Measurements from ENCODE around the gene PTPRN2. TPM values are rescaled to one million over a fixed set of nuclear protein-coding genes. Genes with fewer than 3 reads are reported as not detected.

The PTPRN2 gene
- total RNA-seq, 1 donor from 2014 or later, result 15.4 TPM

- Mint-ChIP-seq H3K27ac (no peak overlapping the region), H3K4me1 (ENCODE audit: unreplicated experiment) (no peaks in the 10 kb centered on the region), H3K4me3 (no peak overlapping the region), H3K27me3 (no peaks in the 10 kb centered on the region), H3K9me3 (no peaks in the 10 kb centered on the region), H3K36me3 (no peaks in the 10 kb centered on the region)
- no peak for TF ChIP-seq CTCF (conservative IDR thresholded peaks at IDR 0.05)
- no peak for DNase-seq (ENCODE audit: extremely low spot score, unreplicated experiment)
Measured at GRCh38 chr7:157555944-157556641, 1031.5 kb downstream of the PTPRN2 start.

GRCh38 chr7:157555313-157555712 is 1032.3 kb downstream of the PTPRN2 start:
- DNase-seq (ENCODE audit: extremely low spot score, unreplicated experiment), result no peak
- H3K27me3 Mint-ChIP-seq, result no peaks in the 10 kb centered on the region
- no peak overlapping the region for H3K27ac Mint-ChIP-seq
- TF ChIP-seq CTCF (conservative IDR thresholded peaks at IDR 0.05), result no peak
- H3K4me3 Mint-ChIP-seq, result no peak overlapping the region
- H3K4me1 Mint-ChIP-seq (ENCODE audit: unreplicated experiment), result no peaks in the 10 kb centered on the region
- H3K9me3 Mint-ChIP-seq, result no peaks in the 10 kb centered on the region
- H3K36me3 Mint-ChIP-seq, result no peaks in the 10 kb centered on the region

GRCh38 chr7:157554393-157555238 is 1033.0 kb downstream of the PTPRN2 start:
- Mint-ChIP-seq H3K27me3 (no peaks in the 10 kb centered on the region), H3K4me1 (ENCODE audit: unreplicated experiment) (no peaks in the 10 kb centered on the region), H3K9me3 (no peaks in the 10 kb centered on the region), H3K27ac (no peak overlapping the region), H3K36me3 (no peaks in the 10 kb centered on the region), H3K4me3 (no peak overlapping the region)
- no peak for TF ChIP-seq CTCF (conservative IDR thresholded peaks at IDR 0.05)
- DNase-seq (ENCODE audit: extremely low spot score, unreplicated experiment), result no peak

- Mint-ChIP-seq H3K4me3 (no peak overlapping the region), H3K36me3 (no peaks in the 10 kb centered on the region), H3K27me3 (no peaks in the 10 kb centered on the region), H3K27ac (no peak overlapping the region), H3K9me3 (no peaks in the 10 kb centered on the region), H3K4me1 (ENCODE audit: unreplicated experiment) (no peaks in the 10 kb centered on the region)
- DNase-seq (ENCODE audit: extremely low spot score, unreplicated experiment), result no peak
- TF ChIP-seq CTCF (conservative IDR thresholded peaks at IDR 0.05), result no peak
Measured at GRCh38 chr7:157553256-157553655, 1034.4 kb downstream of the PTPRN2 start.

GRCh38 chr7:157552295-157552993 is 1035.2 kb downstream of the PTPRN2 start:
- H3K4me3 Mint-ChIP-seq, result no peak overlapping the region
- TF ChIP-seq CTCF (conservative IDR thresholded peaks at IDR 0.05), result no peak
- H3K36me3 Mint-ChIP-seq, result no peaks in the 10 kb centered on the region
- H3K27ac Mint-ChIP-seq, result no peak overlapping the region
- H3K4me1 Mint-ChIP-seq (ENCODE audit: unreplicated experiment), result no peaks in the 10 kb centered on the region
- H3K9me3 Mint-ChIP-seq, result no peaks in the 10 kb centered on the region
- no peak for DNase-seq (ENCODE audit: extremely low spot score, unreplicated experiment)
- H3K27me3 Mint-ChIP-seq, result no peaks in the 10 kb centered on the region

Measured in type B pancreatic cell (in vitro differentiated cells).